HepG2 (cell line): ENCODE results near the gene OR6S1. TPM values are rescaled to one million over a fixed set of nuclear protein-coding genes. Genes with fewer than 3 reads are reported as not detected.

Source experiments
- ATM ChIP-seq: fragments of 450-650 bp; IDR thresholded peaks from 2 replicates; pipeline ENCODE4 v1.7.1; 2017; ENCODE audit warnings: mild to moderate bottlenecking, borderline replicate concordance
- MBD4 ChIP-seq: IDR thresholded peaks from 2 replicates; pipeline ENCODE4 v1.6.1; 2012; ENCODE audit warnings: low read length, inconsistent platforms, borderline replicate concordance
- MIXL1 ChIP-seq: IDR thresholded peaks from 2 replicates; pipeline ENCODE4 v1.6.1; 2016
- MTA3 ChIP-seq: sonication (generic); formaldehyde crosslinking; IDR thresholded peaks from 2 replicates; pipeline ENCODE4 v1.4.0; 2020; ENCODE audit warnings: missing genetic modification reagents
- RORA ChIP-seq: sonication (generic); formaldehyde crosslinking; IDR thresholded peaks from 2 replicates; pipeline ENCODE4 v1.5.0; 2020; ENCODE audit warnings: mild to moderate bottlenecking, missing genetic modification reagents, moderate library complexity
- SIN3A ChIP-seq: IDR thresholded peaks from 2 replicates; pipeline ENCODE4 v1.6.1; 2011; ENCODE audit warnings: low read depth, mild to moderate bottlenecking, control low read depth, low read length, borderline replicate concordance
- YEATS2 ChIP-seq: sonication (generic); formaldehyde crosslinking; IDR thresholded peaks from 2 replicates; pipeline ENCODE4 v1.4.0; 2020; ENCODE audit warnings: missing genetic modification reagents, borderline replicate concordance
- ZNF644 ChIP-seq: IDR thresholded peaks from 2 replicates; pipeline ENCODE4 v1.6.1; 2016; ENCODE audit warnings: low read depth
- ZXDC ChIP-seq: sonication (generic); formaldehyde crosslinking; IDR thresholded peaks from 2 replicates; pipeline ENCODE4 v1.5.0; 2020; ENCODE audit warnings: mild to moderate bottlenecking, missing genetic modification reagents
- polyA plus RNA-seq, 8 experiments: library from polyadenylated mRNA; depleted of rRNA in 3 of 8; stranded (reverse) in 7 of 8; unstranded in 1 of 8; fragments of >200 nt; fragmentation: Illumina TruSeq in 4 of 8; extraction: Trizol in 4 of 8; gene quantifications; 2 replicates each; pipeline versions ENCODE4 v1.2.1 to v1.2.3, GENCODE V29; 2011 to 2016; ENCODE audit warnings: low read depth in 4 of 8, missing spikeins in 1 of 8, mixed read lengths in 1 of 8; ENCODE audit not compliant: insufficient read depth in 1 of 8
- total RNA-seq, 5 experiments: library from RNA; depleted of rRNA; stranded (reverse); fragments of >200 nt; fragmentation: Illumina TruSeq; extraction: Trizol; gene quantifications; 2 replicates each; pipeline ENCODE4 v1.2.3, GENCODE V29; 2016; ENCODE audit warnings: low read depth in 1 of 5
- TF ChIP-seq, protein P1 (sequence below): sonication (generic); formaldehyde crosslinking; conservative IDR thresholded peaks from 2 replicates; pipeline ENCODE4 v1.4.0; 2020; ENCODE audit warnings: missing genetic modification reagents
- TF ChIP-seq, protein P2 (sequence below): sonication (generic); formaldehyde crosslinking; IDR thresholded peaks from 2 replicates; pipeline ENCODE4 v1.4.0; 2020; ENCODE audit warnings: missing genetic modification reagents
- TF ChIP-seq, protein P3 (sequence below): sonication (generic); formaldehyde crosslinking; IDR thresholded peaks from 2 replicates; pipeline ENCODE4 v1.4.0; 2020; ENCODE audit warnings: missing genetic modification reagents, borderline replicate concordance

OR6S1 gene
- total and polyA plus RNA-seq, 2 of the 13 experiments (the other 11 are each of a cell fraction or from before 2014, with no cell fraction given) = 0.09 TPM; not detected in 1

GRCh38 chr14:20613094-20614037, 28.1 kb downstream of the OR6S1 start (continued):
- peak; percentile 94 for TF ChIP-seq ZXDC (CRISPR knock-in tag)
- TF ChIP-seq YEATS2 (CRISPR knock-in tag) = peak; percentile 64; the same call in 1 of the 2 replicates
- TF ChIP-seq, protein P1, sequence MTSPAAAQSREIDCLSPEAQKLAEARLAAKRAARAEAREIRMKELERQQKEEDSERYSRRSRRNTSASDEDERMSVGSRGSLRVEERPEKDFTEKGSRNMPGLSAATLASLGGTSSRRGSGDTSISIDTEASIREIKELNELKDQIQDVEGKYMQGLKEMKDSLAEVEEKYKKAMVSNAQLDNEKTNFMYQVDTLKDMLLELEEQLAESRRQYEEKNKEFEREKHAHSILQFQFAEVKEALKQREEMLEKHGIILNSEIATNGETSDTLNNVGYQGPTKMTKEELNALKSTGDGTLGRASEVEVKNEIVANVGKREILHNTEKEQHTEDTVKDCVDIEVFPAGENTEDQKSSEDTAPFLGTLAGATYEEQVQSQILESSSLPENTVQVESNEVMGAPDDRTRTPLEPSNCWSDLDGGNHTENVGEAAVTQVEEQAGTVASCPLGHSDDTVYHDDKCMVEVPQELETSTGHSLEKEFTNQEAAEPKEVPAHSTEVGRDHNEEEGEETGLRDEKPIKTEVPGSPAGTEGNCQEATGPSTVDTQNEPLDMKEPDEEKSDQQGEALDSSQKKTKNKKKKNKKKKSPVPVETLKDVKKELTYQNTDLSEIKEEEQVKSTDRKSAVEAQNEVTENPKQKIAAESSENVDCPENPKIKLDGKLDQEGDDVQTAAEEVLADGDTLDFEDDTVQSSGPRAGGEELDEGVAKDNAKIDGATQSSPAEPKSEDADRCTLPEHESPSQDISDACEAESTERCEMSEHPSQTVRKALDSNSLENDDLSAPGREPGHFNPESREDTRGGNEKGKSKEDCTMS (CRISPR knock-in tag) = no peak
- TF ChIP-seq, protein P2, sequence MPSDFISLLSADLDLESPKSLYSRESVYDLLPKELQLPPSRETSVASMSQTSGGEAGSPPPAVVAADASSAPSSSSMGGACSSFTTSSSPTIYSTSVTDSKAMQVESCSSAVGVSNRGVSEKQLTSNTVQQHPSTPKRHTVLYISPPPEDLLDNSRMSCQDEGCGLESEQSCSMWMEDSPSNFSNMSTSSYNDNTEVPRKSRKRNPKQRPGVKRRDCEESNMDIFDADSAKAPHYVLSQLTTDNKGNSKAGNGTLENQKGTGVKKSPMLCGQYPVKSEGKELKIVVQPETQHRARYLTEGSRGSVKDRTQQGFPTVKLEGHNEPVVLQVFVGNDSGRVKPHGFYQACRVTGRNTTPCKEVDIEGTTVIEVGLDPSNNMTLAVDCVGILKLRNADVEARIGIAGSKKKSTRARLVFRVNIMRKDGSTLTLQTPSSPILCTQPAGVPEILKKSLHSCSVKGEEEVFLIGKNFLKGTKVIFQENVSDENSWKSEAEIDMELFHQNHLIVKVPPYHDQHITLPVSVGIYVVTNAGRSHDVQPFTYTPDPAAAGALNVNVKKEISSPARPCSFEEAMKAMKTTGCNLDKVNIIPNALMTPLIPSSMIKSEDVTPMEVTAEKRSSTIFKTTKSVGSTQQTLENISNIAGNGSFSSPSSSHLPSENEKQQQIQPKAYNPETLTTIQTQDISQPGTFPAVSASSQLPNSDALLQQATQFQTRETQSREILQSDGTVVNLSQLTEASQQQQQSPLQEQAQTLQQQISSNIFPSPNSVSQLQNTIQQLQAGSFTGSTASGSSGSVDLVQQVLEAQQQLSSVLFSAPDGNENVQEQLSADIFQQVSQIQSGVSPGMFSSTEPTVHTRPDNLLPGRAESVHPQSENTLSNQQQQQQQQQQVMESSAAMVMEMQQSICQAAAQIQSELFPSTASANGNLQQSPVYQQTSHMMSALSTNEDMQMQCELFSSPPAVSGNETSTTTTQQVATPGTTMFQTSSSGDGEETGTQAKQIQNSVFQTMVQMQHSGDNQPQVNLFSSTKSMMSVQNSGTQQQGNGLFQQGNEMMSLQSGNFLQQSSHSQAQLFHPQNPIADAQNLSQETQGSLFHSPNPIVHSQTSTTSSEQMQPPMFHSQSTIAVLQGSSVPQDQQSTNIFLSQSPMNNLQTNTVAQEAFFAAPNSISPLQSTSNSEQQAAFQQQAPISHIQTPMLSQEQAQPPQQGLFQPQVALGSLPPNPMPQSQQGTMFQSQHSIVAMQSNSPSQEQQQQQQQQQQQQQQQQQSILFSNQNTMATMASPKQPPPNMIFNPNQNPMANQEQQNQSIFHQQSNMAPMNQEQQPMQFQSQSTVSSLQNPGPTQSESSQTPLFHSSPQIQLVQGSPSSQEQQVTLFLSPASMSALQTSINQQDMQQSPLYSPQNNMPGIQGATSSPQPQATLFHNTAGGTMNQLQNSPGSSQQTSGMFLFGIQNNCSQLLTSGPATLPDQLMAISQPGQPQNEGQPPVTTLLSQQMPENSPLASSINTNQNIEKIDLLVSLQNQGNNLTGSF (CRISPR knock-in tag) = peak; percentile 63; the same call in 1 of the 2 replicates
- no peak for TF ChIP-seq MTA3 (CRISPR knock-in tag)
- peak; percentile 91 for TF ChIP-seq MIXL1 (CRISPR knock-in tag)
- TF ChIP-seq RORA = 0 out of 2 replicates have a peak, but pooled peaks have one; percentile 77
- peak; percentile 61; the same call in 1 of the 2 replicates for TF ChIP-seq SIN3A
- peak; percentile 53; the same call in 1 of the 2 replicates for TF ChIP-seq MBD4
- TF ChIP-seq ZNF644 (CRISPR knock-in tag) = peak; percentile 4; the same call in 1 of the 2 replicates
- TF ChIP-seq, protein P3, sequence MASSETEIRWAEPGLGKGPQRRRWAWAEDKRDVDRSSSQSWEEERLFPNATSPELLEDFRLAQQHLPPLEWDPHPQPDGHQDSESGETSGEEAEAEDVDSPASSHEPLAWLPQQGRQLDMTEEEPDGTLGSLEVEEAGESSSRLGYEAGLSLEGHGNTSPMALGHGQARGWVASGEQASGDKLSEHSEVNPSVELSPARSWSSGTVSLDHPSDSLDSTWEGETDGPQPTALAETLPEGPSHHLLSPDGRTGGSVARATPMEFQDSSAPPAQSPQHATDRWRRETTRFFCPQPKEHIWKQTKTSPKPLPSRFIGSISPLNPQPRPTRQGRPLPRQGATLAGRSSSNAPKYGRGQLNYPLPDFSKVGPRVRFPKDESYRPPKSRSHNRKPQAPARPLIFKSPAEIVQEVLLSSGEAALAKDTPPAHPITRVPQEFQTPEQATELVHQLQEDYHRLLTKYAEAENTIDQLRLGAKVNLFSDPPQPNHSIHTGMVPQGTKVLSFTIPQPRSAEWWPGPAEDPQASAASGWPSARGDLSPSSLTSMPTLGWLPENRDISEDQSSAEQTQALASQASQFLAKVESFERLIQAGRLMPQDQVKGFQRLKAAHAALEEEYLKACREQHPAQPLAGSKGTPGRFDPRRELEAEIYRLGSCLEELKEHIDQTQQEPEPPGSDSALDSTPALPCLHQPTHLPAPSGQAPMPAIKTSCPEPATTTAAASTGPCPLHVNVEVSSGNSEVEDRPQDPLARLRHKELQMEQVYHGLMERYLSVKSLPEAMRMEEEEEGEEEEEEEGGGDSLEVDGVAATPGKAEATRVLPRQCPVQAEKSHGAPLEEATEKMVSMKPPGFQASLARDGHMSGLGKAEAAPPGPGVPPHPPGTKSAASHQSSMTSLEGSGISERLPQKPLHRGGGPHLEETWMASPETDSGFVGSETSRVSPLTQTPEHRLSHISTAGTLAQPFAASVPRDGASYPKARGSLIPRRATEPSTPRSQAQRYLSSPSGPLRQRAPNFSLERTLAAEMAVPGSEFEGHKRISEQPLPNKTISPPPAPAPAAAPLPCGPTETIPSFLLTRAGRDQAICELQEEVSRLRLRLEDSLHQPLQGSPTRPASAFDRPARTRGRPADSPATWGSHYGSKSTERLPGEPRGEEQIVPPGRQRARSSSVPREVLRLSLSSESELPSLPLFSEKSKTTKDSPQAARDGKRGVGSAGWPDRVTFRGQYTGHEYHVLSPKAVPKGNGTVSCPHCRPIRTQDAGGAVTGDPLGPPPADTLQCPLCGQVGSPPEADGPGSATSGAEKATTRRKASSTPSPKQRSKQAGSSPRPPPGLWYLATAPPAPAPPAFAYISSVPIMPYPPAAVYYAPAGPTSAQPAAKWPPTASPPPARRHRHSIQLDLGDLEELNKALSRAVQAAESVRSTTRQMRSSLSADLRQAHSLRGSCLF (CRISPR knock-in tag) = no peak
- no peak for TF ChIP-seq ATM
